Uterus (tissue), 4 donors: ENCODE measurements around the gene FBXL15. TPM values are rescaled to one million over a fixed set of nuclear protein-coding genes. Genes with fewer than 3 reads are reported as not detected.
A peak's percentile ranks its signal among the peaks of the same experiment; 100 is the strongest.

ENCODE experiments used
- DNase-seq, 2 donors: peaks; one replicate each; pipeline ENCODE4 v3.0.0-alpha.2; 2019 to 2020
- H3K27ac ChIP-seq, 2 donors: fragments of 200-600 bp; sonication (generic); 1 replicate in 1 of 2; 2 replicates in 1 of 2; pipeline ENCODE4 v1.5.1; 2016 to 2018
- H3K27me3 ChIP-seq, 2 donors: fragments of 200-600 bp; sonication (generic); one replicate each; pipeline ENCODE4 v1.5.1; 2018 to 2019; ENCODE audit warnings: control low read depth in 1 of 2
- H3K36me3 ChIP-seq, 2 donors: fragments of 200-600 bp; sonication (generic); one replicate each; pipeline ENCODE4 v1.5.1; 2019; ENCODE audit warnings: control low read depth in 1 of 2
- H3K4me1 ChIP-seq, 2 donors: fragments of 200-600 bp; sonication (generic); one replicate each; pipeline ENCODE4 v1.5.1; 2018 to 2019; ENCODE audit warnings: control low read depth in 1 of 2
- H3K4me3 ChIP-seq, 2 donors: fragments of 200-600 bp; sonication (generic); 1 replicate in 1 of 2; 2 replicates in 1 of 2; pipeline ENCODE4 v1.5.1; 2018 to 2019; ENCODE audit warnings: mild to moderate bottlenecking in 1 of 2
- H3K9me3 ChIP-seq, 2 donors: fragments of 200-600 bp; sonication (generic); one replicate each; pipeline ENCODE4 v1.5.1; 2019; ENCODE audit warnings: control low read depth in 1 of 2
- POLR2A ChIP-seq, 2 donors: fragments of 450-650 bp; IDR thresholded peaks; one replicate each; pipeline ENCODE4 v1.6.1; 2016; ENCODE audit warnings: antibody characterized with exemption in 2 of 2, mild to moderate bottlenecking in 1 of 2, moderate library complexity in 1 of 2
- intact Hi-C: fragments of 100-400 bp; cut with DNase I; formaldehyde crosslinking; loops from one replicate; pipeline ENCODE4 v1.15.1; 2023; ENCODE audit warnings: low total_unique reads
- total RNA-seq, 4 donors: library from RNA; depleted of rRNA in 3 of 4; stranded (reverse); fragments of >200 nt in 3 of 4; gene quantifications; one replicate each; pipeline versions ENCODE4 v1.1.0 to v1.2.4, GENCODE V29; 2014 to 2023
- TF ChIP-seq, protein P1 (sequence below), 4 experiments: fragments of 200-600 bp in 2 of 4; fragments of 450-650 bp in 2 of 4; sonication (generic) in 2 of 4; IDR thresholded peaks; one replicate each; pipeline ENCODE4 v1.5.1; 2016 to 2019; ENCODE audit warnings: antibody characterized with exemption in 4 of 4, mild to moderate bottlenecking in 2 of 4, moderate library complexity in 1 of 4
- donor health status: DM: yes; HTN: yes; CAD: no.

Gene FBXL15
- total RNA-seq, 4 donors from 2014 or later, result 6.8 to 40.0 (median 16.7) TPM

GRCh38 chr10:102410429-102411073 lies 10.1 kb upstream of the FBXL15 start:
- intact Hi-C loops, result no loop called here
- H3K4me1 ChIP-seq, result peaks cover 0 to 4% of the 10 kb centered on the region in 2 donors

GRCh38 chr10:102411341-102412255 lies 9.0 kb upstream of the FBXL15 start:
- Histone ChIP-seq H3K27me3 (peaks cover 0 to 13% of the 10 kb centered on the region in 2 donors), H3K4me1 (peaks cover 0 to 4% of the 10 kb centered on the region in 2 donors), H3K4me3 (no peak overlapping the region), H3K27ac (no peak overlapping the region), H3K36me3 (no peaks in the 10 kb centered on the region), H3K9me3 (no peaks in the 10 kb centered on the region)
- TF ChIP-seq, protein P1, sequence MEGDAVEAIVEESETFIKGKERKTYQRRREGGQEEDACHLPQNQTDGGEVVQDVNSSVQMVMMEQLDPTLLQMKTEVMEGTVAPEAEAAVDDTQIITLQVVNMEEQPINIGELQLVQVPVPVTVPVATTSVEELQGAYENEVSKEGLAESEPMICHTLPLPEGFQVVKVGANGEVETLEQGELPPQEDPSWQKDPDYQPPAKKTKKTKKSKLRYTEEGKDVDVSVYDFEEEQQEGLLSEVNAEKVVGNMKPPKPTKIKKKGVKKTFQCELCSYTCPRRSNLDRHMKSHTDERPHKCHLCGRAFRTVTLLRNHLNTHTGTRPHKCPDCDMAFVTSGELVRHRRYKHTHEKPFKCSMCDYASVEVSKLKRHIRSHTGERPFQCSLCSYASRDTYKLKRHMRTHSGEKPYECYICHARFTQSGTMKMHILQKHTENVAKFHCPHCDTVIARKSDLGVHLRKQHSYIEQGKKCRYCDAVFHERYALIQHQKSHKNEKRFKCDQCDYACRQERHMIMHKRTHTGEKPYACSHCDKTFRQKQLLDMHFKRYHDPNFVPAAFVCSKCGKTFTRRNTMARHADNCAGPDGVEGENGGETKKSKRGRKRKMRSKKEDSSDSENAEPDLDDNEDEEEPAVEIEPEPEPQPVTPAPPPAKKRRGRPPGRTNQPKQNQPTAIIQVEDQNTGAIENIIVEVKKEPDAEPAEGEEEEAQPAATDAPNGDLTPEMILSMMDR (IDR thresholded peaks at IDR 0.05), result no peak
- no peak for TF ChIP-seq POLR2A (IDR thresholded peaks at IDR 0.05)
- intact Hi-C loops, result no loop called here
- peak in 1 of 2 donors; percentile 9 for DNase-seq

More at GRCh38 chr10:102410429-102411073, 10.1 kb upstream of the FBXL15 start:
- H3K36me3 ChIP-seq, result no peaks in the 10 kb centered on the region
- no peaks in the 10 kb centered on the region for H3K9me3 ChIP-seq
- peak overlapping the region; percentile 38 to 46 for H3K4me3 ChIP-seq
- peak in 1 of 2 donors; percentile 54 for DNase-seq
- H3K27ac ChIP-seq, result peak overlapping the region; percentile 87 to 91
- peak in 1 of 2 donors; percentile 55 for TF ChIP-seq POLR2A (IDR thresholded peaks at IDR 0.05)
- TF ChIP-seq, protein P1 (IDR thresholded peaks at IDR 0.05), result no peak
- H3K27me3 ChIP-seq, result peaks cover 0 to 9% of the 10 kb centered on the region in 2 donors

DNA sequence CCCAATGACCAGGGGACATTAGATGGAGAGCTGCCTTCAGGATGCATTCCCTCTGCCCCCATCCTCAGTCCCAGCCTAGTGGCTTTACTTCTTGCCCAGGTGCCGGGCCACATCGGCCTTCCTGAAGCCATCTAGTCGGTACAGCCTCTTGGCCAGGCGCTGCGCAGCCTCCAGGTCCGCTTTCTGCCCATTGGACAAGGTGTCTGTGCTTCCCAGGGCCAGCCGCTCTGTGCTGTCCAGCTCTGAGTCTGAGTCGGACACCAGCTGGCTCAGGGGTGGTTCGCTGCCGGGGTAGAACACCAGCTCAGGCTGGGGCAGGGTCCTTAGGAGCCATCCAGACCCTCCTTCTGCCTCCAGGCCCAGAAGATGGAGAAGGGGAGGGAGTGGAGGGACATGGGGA lies 8.3 kb upstream of the FBXL15 start:
- TF ChIP-seq, protein P1 (IDR thresholded peaks at IDR 0.05), result no peak
- TF ChIP-seq POLR2A (IDR thresholded peaks at IDR 0.05), result no peak
- H3K27me3 ChIP-seq, result peaks cover 0 to 13% of the 10 kb centered on the region in 2 donors

GRCh38 chr10:102413053-102413705 lies 7.5 kb upstream of the FBXL15 start:
- Histone ChIP-seq H3K27me3 (peaks cover 0 to 19% of the 10 kb centered on the region in 2 donors), H3K27ac (no peak overlapping the region), H3K9me3 (no peaks in the 10 kb centered on the region), H3K36me3 (no peaks in the 10 kb centered on the region), H3K4me1 (peaks cover 0 to 4% of the 10 kb centered on the region in 2 donors), H3K4me3 (no peak overlapping the region)
- TF ChIP-seq, protein P1 (IDR thresholded peaks at IDR 0.05), result no peak
- TF ChIP-seq POLR2A (IDR thresholded peaks at IDR 0.05), result no peak
- no peak for DNase-seq
- intact Hi-C loops, result no loop called here

More for the DNA sequence above, 8.3 kb upstream of the FBXL15 start:
- no peaks in the 10 kb centered on the region for H3K36me3 ChIP-seq
- no peak overlapping the region for H3K27ac ChIP-seq
- H3K4me3 ChIP-seq, result no peak overlapping the region
- no peaks in the 10 kb centered on the region for H3K9me3 ChIP-seq
- peaks cover 0 to 4% of the 10 kb centered on the region in 2 donors for H3K4me1 ChIP-seq
- intact Hi-C loops, result no loop called here
- no peak for DNase-seq
